Natural killer cell treated with Interleukin-12 subunit alpha and Interleukin-12 subunit beta and Interleukin-15 and Interleukin-18, amount 100 ng/mL, for 72 hours (primary cell): ENCODE measurements around the gene PCGF3. TPM values are rescaled to one million over a fixed set of nuclear protein-coding genes. Genes with fewer than 3 reads are reported as not detected.
A peak's percentile ranks its signal among the peaks of the same experiment; 100 is the strongest.
"Not testable (repeated sequence)": the region's sequence is repeated elsewhere in the genome, so short reads cannot be mapped to it uniquely, and the experiment has no call there.

Experiments used
- ATAC-seq, 2 donors: fragments of 150-1000 bp; cut with Tn5 transposase in 1 of 2; sonication (Bioruptor Pico), chemical (Tn5 transposase) in 1 of 2; 2 replicates each; pipeline ENCODE4 v1.10.0; 2021
- DNase-seq: peaks from one replicate; pipeline ENCODE4 v3.0.0; 2022; ENCODE audit warnings: low spot score
- H3K27ac Mint-ChIP-seq, 2 donors: 1 replicate in 1 of 2; 2 replicates in 1 of 2; pipeline ENCODE4 v1.8.0; 2022; ENCODE audit warnings: mixed read lengths in 2 of 2, mild to moderate bottlenecking in 1 of 2, moderate library complexity in 1 of 2
- H3K27me3 Mint-ChIP-seq, 2 donors: 1 replicate in 1 of 2; 2 replicates in 1 of 2; pipeline ENCODE4 v1.8.0; 2022; ENCODE audit warnings: mixed read lengths in 2 of 2
- H3K36me3 Mint-ChIP-seq: one replicate; pipeline ENCODE4 v1.8.0; 2022; ENCODE audit warnings: mixed read lengths
- H3K4me1 Mint-ChIP-seq, 2 donors: 1 replicate in 1 of 2; 2 replicates in 1 of 2; pipeline ENCODE4 v1.8.0; 2022; ENCODE audit warnings: low read depth in 2 of 2, mixed read lengths in 2 of 2, mild to moderate bottlenecking in 1 of 2
- H3K4me3 Mint-ChIP-seq: one replicate; pipeline ENCODE4 v1.8.0; 2022; ENCODE audit warnings: mixed read lengths
- H3K9me3 Mint-ChIP-seq: 2 replicates; pipeline ENCODE4 v1.8.0; 2022; ENCODE audit warnings: mixed read lengths
- total RNA-seq, 2 donors: library from RNA; stranded (reverse); gene quantifications; one replicate each; pipeline ENCODE4 v1.2.3, GENCODE V29; 2022

PCGF3 gene
- total RNA-seq, 2 donors from 2014 or later: 50.6 to 54.3 TPM

DNA sequence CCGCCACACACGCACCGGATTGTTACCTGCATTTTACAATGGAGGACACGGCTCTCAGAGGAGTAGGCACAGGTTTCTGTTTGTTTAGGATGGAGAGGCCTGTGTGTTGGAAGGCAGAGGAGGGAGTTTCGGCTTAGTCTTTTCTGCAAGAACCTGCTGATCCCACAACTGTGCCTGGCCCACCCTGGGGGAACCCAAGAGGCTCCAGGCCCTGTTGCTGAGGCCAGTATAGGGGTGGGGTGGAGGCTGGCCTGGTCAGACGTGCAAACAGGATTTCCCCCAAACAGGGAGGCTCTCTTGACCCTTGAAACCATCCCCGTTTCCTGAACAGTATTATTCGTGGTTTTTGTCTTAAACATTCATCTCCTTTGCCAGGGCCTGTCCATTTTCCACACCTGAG is 15.9 kb upstream of the PCGF3 start:
- ATAC-seq (no peak), DNase-seq (no peak)
- H3K9me3 Mint-ChIP-seq: no peaks in the 10 kb centered on the region
- peaks cover 3 to 5% of the 10 kb centered on the region in 2 donors for H3K27me3 Mint-ChIP-seq
- H3K36me3 Mint-ChIP-seq: no peaks in the 10 kb centered on the region
- peaks cover 5 to 15% of the 10 kb centered on the region in 2 donors for H3K4me1 Mint-ChIP-seq
- peak overlapping the region; percentile 28 to 59 for H3K27ac Mint-ChIP-seq
- H3K4me3 Mint-ChIP-seq: peak overlapping the region; percentile 10

DNA sequence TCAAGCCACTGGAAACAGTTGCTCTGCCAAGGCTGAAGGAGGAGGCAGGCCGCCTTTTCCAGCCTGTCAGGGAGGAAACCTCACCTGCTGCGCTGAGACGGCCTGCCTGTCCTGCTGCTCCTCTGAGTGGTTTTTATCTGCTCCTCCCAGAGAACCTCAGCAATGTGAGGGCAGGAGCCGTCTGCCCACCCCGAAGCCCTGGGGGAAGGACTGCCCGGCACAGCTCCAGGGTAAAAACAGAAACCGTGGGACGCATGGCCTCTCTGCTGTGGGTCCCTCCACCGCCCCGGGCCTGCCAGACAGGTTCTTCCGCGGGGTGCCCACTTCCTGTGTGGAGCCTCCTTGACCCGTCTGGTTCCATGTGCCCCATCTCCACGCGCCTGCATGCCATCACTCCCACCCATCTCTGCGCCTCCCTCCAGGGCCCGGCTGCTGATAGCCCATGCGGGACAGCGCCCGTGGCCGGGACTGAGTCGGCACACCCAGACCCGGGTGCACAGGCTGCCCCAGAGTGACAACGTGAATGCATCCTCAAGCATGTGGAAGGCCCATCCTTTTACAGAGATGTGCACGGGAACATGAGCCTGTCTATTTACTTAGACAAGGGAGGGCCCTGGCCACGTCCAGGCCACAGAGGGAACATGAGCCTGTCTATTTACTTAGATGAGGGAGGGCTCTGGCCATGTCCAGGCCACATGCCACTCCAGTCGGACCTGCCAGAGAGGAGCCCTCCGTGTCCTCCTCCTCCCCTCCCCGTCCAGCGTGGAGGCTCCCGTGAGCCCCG is 12.7 kb upstream of the PCGF3 start:
- Mint-ChIP-seq H3K36me3 (no peaks in the 10 kb centered on the region), H3K4me1 (peaks cover 0 to 6% of the 10 kb centered on the region in 2 donors), H3K27me3 (peaks cover 8% of the 10 kb centered on the region in 2 donors), H3K9me3 (no peaks in the 10 kb centered on the region), H3K4me3 (no peak overlapping the region), H3K27ac (no peak overlapping the region)
- no peak for ATAC-seq
- DNase-seq: no peak

- DNase-seq, H3K36me3 Mint-ChIP-seq, H3K9me3 Mint-ChIP-seq, ATAC-seq, H3K27me3 Mint-ChIP-seq, H3K27ac Mint-ChIP-seq, H3K4me3 Mint-ChIP-seq: not testable (repeated sequence)
- peaks cover 9 to 14% of the 10 kb centered on the region in 2 donors for H3K4me1 Mint-ChIP-seq
Observed at GRCh38 chr4:694341-694940, 11.2 kb upstream of the PCGF3 start.

GRCh38 chr4:699816-700580 is 5.6 kb upstream of the PCGF3 start:
- DNase-seq (no peak), ATAC-seq (peak in 1 of 2 donors; percentile 41)
- no peaks in the 10 kb centered on the region for H3K9me3 Mint-ChIP-seq
- peaks cover 19 to 21% of the 10 kb centered on the region in 2 donors for H3K4me1 Mint-ChIP-seq
- peaks cover 0 to 2% of the 10 kb centered on the region in 2 donors for H3K27me3 Mint-ChIP-seq
- peak overlapping the region; percentile 63 for H3K4me3 Mint-ChIP-seq
- peak overlapping the region; percentile 61 to 90 for H3K27ac Mint-ChIP-seq
- no peaks in the 10 kb centered on the region for H3K36me3 Mint-ChIP-seq

- Mint-ChIP-seq H3K4me3 (peak overlapping the region; percentile 46), H3K27ac (peak overlapping the region; percentile 61 to 90), H3K4me1 (peaks cover 19 to 24% of the 10 kb centered on the region in 2 donors), H3K36me3 (no peaks in the 10 kb centered on the region), H3K9me3 (no peaks in the 10 kb centered on the region), H3K27me3 (peaks cover 0 to 2% of the 10 kb centered on the region in 2 donors)
- no peak for ATAC-seq
- no peak for DNase-seq
Observed at GRCh38 chr4:700587-701264, 4.9 kb upstream of the PCGF3 start.

DNA sequence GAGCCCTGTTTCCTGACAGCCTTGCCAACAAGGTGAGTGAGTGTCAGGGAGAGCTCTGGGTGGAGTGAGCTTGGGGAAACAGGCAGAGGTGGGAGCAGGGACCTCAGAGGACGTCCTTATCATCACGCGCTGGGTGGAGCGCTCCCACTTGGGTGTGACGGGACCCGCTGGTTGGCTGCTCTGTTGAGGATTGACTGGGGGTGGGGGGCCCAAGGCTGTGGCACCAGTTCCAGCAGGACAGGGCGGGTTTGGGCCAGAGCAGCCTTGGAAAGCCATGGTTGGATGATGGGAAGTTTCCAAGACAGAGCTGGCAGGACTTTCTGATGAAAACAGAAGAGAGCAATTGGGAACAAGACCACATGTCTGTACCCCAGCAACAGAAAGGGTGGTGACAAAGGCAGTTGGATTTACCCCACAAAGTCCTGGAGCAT is 3.0 kb upstream of the PCGF3 start:
- no peak for DNase-seq
- H3K36me3 Mint-ChIP-seq: no peaks in the 10 kb centered on the region
- no peaks in the 10 kb centered on the region for H3K9me3 Mint-ChIP-seq
- H3K27me3 Mint-ChIP-seq: no peaks in the 10 kb centered on the region
- peaks cover 19 to 24% of the 10 kb centered on the region in 2 donors for H3K4me1 Mint-ChIP-seq
- no peak for ATAC-seq
- no peak overlapping the region for H3K27ac Mint-ChIP-seq
- H3K4me3 Mint-ChIP-seq: no peak overlapping the region

DNA sequence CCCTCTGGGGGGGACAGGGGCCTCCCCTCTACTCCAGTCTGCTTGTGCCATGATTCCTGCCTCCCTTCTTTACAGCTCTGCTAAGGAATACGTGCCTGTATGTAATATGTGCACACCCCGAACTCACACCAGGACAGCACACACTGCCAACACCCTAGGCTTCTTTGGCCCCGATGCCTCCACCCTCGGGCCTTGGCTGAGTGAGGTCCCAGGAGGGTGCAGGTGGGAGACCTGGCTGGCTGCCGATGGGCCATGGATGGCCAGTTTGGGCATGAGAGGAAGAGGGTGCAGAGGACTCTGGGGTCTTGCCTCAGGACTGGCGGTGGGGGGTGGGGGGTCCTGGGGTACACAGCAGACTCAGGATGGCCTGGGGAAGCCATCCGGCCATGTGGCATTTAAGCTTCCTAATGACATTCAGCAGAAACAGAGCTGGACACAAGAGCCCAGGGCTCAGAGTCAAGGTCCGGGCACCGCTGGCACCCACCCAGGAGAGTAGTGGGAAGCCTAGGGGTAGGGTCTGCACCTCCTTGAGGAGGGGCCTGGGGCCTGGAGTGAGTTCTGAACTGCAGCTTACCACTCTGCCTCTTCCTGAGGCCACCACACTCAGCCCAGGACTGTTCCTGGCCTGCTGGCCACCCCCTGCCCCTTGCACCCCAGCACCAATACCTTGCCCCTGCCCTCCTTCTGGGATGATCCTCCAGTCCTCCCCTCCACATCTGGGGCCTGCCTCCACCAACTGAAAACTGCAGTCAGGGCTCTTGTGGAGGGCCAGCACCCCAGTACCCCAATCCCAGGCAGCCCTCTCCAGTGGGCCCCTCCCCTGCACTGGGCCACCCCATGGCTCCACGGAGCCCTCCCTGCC is 2.1 kb upstream of the PCGF3 start:
- H3K27ac Mint-ChIP-seq: no peak overlapping the region
- DNase-seq (no peak), ATAC-seq (no peak)
- H3K4me3 Mint-ChIP-seq: no peak overlapping the region
- H3K4me1 Mint-ChIP-seq: peaks cover 21 to 23% of the 10 kb centered on the region in 2 donors
- no peaks in the 10 kb centered on the region for H3K36me3 Mint-ChIP-seq
- H3K27me3 Mint-ChIP-seq: no peaks in the 10 kb centered on the region
- H3K9me3 Mint-ChIP-seq: no peaks in the 10 kb centered on the region

DNA sequence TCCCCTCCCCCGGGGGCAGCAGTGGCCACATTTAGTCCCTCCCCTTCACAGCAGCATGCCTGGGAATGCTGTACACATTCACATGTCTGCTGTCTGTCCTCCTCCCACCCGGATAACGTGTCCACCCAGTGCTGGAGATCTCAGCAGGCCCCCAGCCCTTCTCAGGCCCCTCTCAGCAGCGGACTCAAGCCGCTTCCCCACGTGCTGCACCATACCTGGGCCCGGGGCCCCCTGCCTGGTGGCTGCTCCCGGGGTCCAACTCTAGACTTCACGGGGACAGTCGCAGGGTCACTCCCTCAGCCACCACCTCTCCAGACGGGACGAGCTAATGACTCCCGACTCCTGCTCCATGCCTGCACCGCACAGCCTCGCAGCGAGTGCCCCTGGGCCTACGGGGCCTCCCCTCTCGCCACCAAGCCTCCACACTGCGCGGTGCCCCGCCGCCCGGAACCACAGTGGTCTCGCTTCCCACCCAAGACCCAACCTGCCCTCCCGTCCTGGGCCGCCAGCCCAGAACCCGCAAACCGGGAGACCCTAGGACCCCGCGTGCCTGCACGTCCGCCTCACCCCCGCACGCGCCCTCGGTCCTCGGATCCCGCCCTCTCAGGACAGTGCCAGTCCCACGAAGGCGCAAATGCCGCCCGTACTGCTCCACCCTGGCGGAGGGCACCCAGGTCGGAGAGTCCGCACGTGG is 1.3 kb upstream of the PCGF3 start:
- no peak overlapping the region for H3K27ac Mint-ChIP-seq
- no peaks in the 10 kb centered on the region for H3K27me3 Mint-ChIP-seq
- H3K9me3 Mint-ChIP-seq: no peaks in the 10 kb centered on the region
- no peak for ATAC-seq
- H3K4me3 Mint-ChIP-seq: peak overlapping the region; percentile 81
- H3K4me1 Mint-ChIP-seq: peaks cover 21 to 25% of the 10 kb centered on the region in 2 donors
- no peak for DNase-seq
- no peaks in the 10 kb centered on the region for H3K36me3 Mint-ChIP-seq

GRCh38 chr4:704971-705277 is 708 bp upstream of the PCGF3 start:
- no peaks in the 10 kb centered on the region for H3K27me3 Mint-ChIP-seq
- DNase-seq: no peak
- peak overlapping the region; percentile 68 to 77 for H3K27ac Mint-ChIP-seq
- no peak for ATAC-seq
- H3K9me3 Mint-ChIP-seq: no peaks in the 10 kb centered on the region
- no peaks in the 10 kb centered on the region for H3K36me3 Mint-ChIP-seq
- peak overlapping the region; percentile 81 for H3K4me3 Mint-ChIP-seq
- peaks cover 23% of the 10 kb centered on the region in 2 donors for H3K4me1 Mint-ChIP-seq

GRCh38 chr4:706083-706633 is 526 bp downstream of the PCGF3 start:
- ATAC-seq, H3K9me3 Mint-ChIP-seq, H3K4me3 Mint-ChIP-seq, H3K27ac Mint-ChIP-seq, H3K27me3 Mint-ChIP-seq, DNase-seq, H3K36me3 Mint-ChIP-seq: not testable (repeated sequence)
- peaks cover 19 to 23% of the 10 kb centered on the region in 2 donors for H3K4me1 Mint-ChIP-seq

- Mint-ChIP-seq H3K27me3 (no peaks in the 10 kb centered on the region), H3K4me3 (no peak overlapping the region), H3K4me1 (peaks cover 19 to 23% of the 10 kb centered on the region in 2 donors), H3K27ac (no peak overlapping the region), H3K9me3 (no peaks in the 10 kb centered on the region), H3K36me3 (no peaks in the 10 kb centered on the region)
- DNase-seq (no peak), ATAC-seq (no peak)
Observed at GRCh38 chr4:706834-707598, 1.4 kb downstream of the PCGF3 start.
